Tibial artery (tissue), 4 donors: Measurements from ENCODE around the gene SORCS3.

ENCODE experiments used
- DNase-seq, 2 donors: peaks; one replicate each; pipeline ENCODE4 v3.0.0-alpha.2; 2019
- H3K27ac ChIP-seq, 2 donors: fragments of 200-600 bp; sonication (generic) in 1 of 2; 1 replicate in 1 of 2; 2 replicates in 1 of 2; pipeline ENCODE4 v1.5.1; 2018 to 2019; ENCODE audit warnings: mild to moderate bottlenecking in 1 of 2
- H3K27me3 ChIP-seq, 2 donors: fragments of 200-600 bp; sonication (generic) in 1 of 2; one replicate each; pipeline versions ENCODE4 v1.5.1 to v1.6.0; 2016 to 2019
- H3K36me3 ChIP-seq, 3 donors: fragments of 200-600 bp; sonication (generic) in 2 of 3; one replicate each; pipeline ENCODE4 v1.5.1; 2016 to 2019; ENCODE audit warnings: mild to moderate bottlenecking in 2 of 3
- H3K4me1 ChIP-seq, 4 donors: fragments of 200-600 bp; sonication (generic) in 2 of 4; 1 replicate in 3 of 4; 2 replicates in 1 of 4; pipeline ENCODE4 v1.5.1; 2016 to 2019
- H3K4me3 ChIP-seq, 2 donors: fragments of 200-600 bp; sonication (generic) in 1 of 2; 1 replicate in 1 of 2; 2 replicates in 1 of 2; pipeline ENCODE4 v1.5.1; 2018 to 2019; ENCODE audit warnings: mild to moderate bottlenecking in 2 of 2
- H3K9me3 ChIP-seq, 3 donors: fragments of 200-600 bp; sonication (generic) in 1 of 3; one replicate each; pipeline ENCODE4 v1.5.1; 2016 to 2019
- CTCF ChIP-seq, 2 experiments: fragments of 200-600 bp in 1 of 2; fragments of 450-650 bp in 1 of 2; IDR thresholded peaks; one replicate each; pipeline ENCODE4 v1.5.1; 2017 to 2019; ENCODE audit warnings: antibody characterized with exemption in 2 of 2, mild to moderate bottlenecking in 1 of 2, moderate library complexity in 1 of 2
- intact Hi-C: fragments of 100-400 bp; cut with DNase I; formaldehyde crosslinking; loops from one replicate; pipeline ENCODE4 v1.15.0; 2023; ENCODE audit warnings: low total_unique reads

SORCS3 gene

GRCh38 chr10:104640339-104641186 lies 527 bp upstream of the SORCS3 start:
- no peaks in the 10 kb centered on the region for H3K36me3 ChIP-seq
- H3K27me3 ChIP-seq = peaks cover 0 to 77% of the 10 kb centered on the region in 2 donors
- intact Hi-C loops = no loop called here
- H3K4me1 ChIP-seq = peaks cover 0 to 45% (median 19%) of the 10 kb centered on the region in 4 donors
- H3K27ac ChIP-seq = no peak overlapping the region
- no peak for DNase-seq
- H3K9me3 ChIP-seq = no peaks in the 10 kb centered on the region
- H3K4me3 ChIP-seq = no peak overlapping the region
- TF ChIP-seq CTCF (IDR thresholded peaks at IDR 0.05) = no peak

- TF ChIP-seq CTCF (IDR thresholded peaks at IDR 0.05) = no peak
- peaks cover 0 to 45% (median 19%) of the 10 kb centered on the region in 4 donors for H3K4me1 ChIP-seq
- peak overlapping the region in 1 of 2 donors; percentile 13 for H3K4me3 ChIP-seq
- DNase-seq = no peak
- peaks cover 0 to 81% of the 10 kb centered on the region in 2 donors for H3K27me3 ChIP-seq
- no peaks in the 10 kb centered on the region for H3K36me3 ChIP-seq
- H3K27ac ChIP-seq = no peak overlapping the region
- intact Hi-C loops = no loop called here
- H3K9me3 ChIP-seq = no peaks in the 10 kb centered on the region
Observed at GRCh38 chr10:104641937-104642657, 1.0 kb downstream of the SORCS3 start.

- DNase-seq = no peak
- intact Hi-C loops = no loop called here
- TF ChIP-seq CTCF (IDR thresholded peaks at IDR 0.05) = no peak
- peak overlapping the region in 1 of 2 donors; percentile 13 for H3K4me3 ChIP-seq
- H3K27ac ChIP-seq = no peak overlapping the region
- H3K36me3 ChIP-seq = no peaks in the 10 kb centered on the region
- peaks cover 0 to 45% (median 19%) of the 10 kb centered on the region in 4 donors for H3K4me1 ChIP-seq
- H3K9me3 ChIP-seq = no peaks in the 10 kb centered on the region
- H3K27me3 ChIP-seq = peaks cover 0 to 80% of the 10 kb centered on the region in 2 donors
Observed at GRCh38 chr10:104642658-104643302, 1.7 kb downstream of the SORCS3 start.

- intact Hi-C loops = no loop called here
- Histone ChIP-seq H3K9me3 (no peaks in the 10 kb centered on the region), H3K4me1 (peaks cover 0 to 45% (median 19%) of the 10 kb centered on the region in 4 donors), H3K4me3 (no peak overlapping the region), H3K27ac (no peak overlapping the region), H3K27me3 (peaks cover 0 to 75% of the 10 kb centered on the region in 2 donors), H3K36me3 (no peaks in the 10 kb centered on the region)
- DNase-seq = no peak
- TF ChIP-seq CTCF (IDR thresholded peaks at IDR 0.05) = no peak
Observed at GRCh38 chr10:104643303-104643663, 2.2 kb downstream of the SORCS3 start.

GRCh38 chr10:104646146-104646545 lies 5.1 kb downstream of the SORCS3 start:
- DNase-seq = no peak
- intact Hi-C loops = no loop called here
- Histone ChIP-seq H3K36me3 (no peaks in the 10 kb centered on the region), H3K4me1 (peaks cover 0 to 18% (median 10%) of the 10 kb centered on the region in 4 donors), H3K27ac (no peak overlapping the region), H3K9me3 (no peaks in the 10 kb centered on the region), H3K27me3 (peaks cover 0 to 49% of the 10 kb centered on the region in 2 donors), H3K4me3 (no peak overlapping the region)
- no peak for TF ChIP-seq CTCF (IDR thresholded peaks at IDR 0.05)
